RWPE1 (cell line): ENCODE results near the gene PEMT.

ENCODE experiments used
- CTCF ChIA-PET: fragments of 350-600 bp; sonication (Branson Sonifier 250); formaldehyde crosslinking; extraction: SDS; loops from one replicate; lab custom pipeline; 2021; lab: Yijun Ruan, JAX
- POLR2A ChIA-PET: fragments of 400-600 bp; formaldehyde crosslinking; extraction: SDS; loops from one replicate; lab custom pipeline; 2020; ENCODE audit warnings: antibody characterized with exemption; ENCODE audit not compliant: low non-redundant PET; lab: Yijun Ruan, JAX
- DNase-seq: peaks from one replicate; pipeline ENCODE4 v3.0.0; 2012; ENCODE audit warnings: low spot score
- H3K27ac ChIP-seq: fragments of 450-650 bp; 2 replicates; pipeline ENCODE4 v1.5.1; 2017
- CTCF ChIP-seq: fragments of 450-650 bp; conservative IDR thresholded peaks from 2 replicates; pipeline ENCODE4 v1.5.1; 2017; ENCODE audit warnings: low read depth, mild to moderate bottlenecking

Gene PEMT

GRCh38 chr17:17575360-17576251 is 15.9 kb downstream of the PEMT start:
- TF ChIP-seq CTCF = no peak
- ChIA-PET CTCF (interaction anchor here (0.6 kb wide), 3 partner anchors 10 to 639 kb away, joined by 3 to 4 read pairs (median 3); no protein-coding TSS in a partner anchor), POLR2A (no interaction called here)
- H3K27ac ChIP-seq = peak overlapping the region; percentile 91
- DNase-seq = peak; percentile 41

- DNase-seq = no peak
- ChIA-PET CTCF (interaction anchor here (0.9 kb wide), 1 partner anchor 219 kb away, joined by 4 read pairs; no protein-coding TSS in a partner anchor), POLR2A (interaction anchor here (0.7 kb wide), 1 partner anchor 13 kb away, joined by 11 read pairs; no protein-coding TSS in a partner anchor)
- TF ChIP-seq CTCF = no peak
- H3K27ac ChIP-seq = no peak overlapping the region
These were observed 17.6 kb downstream of the PEMT start for GRCh38 chr17:17573912-17574311.

- 0 out of 2 replicates have a peak overlapping the region, but pooled peaks have one; percentile 7 for H3K27ac ChIP-seq
- POLR2A ChIA-PET = no interaction called here
- TF ChIP-seq CTCF = no peak
- no peak for DNase-seq
- CTCF ChIA-PET = interaction anchor here (0.5 to 1.1 kb wide), 3 partner anchors 75 to 334 kb away, joined by 3 to 4 read pairs (median 3); no protein-coding TSS in a partner anchor
These were observed 19.3 kb downstream of the PEMT start for GRCh38 chr17:17572010-17572785.

DNA sequence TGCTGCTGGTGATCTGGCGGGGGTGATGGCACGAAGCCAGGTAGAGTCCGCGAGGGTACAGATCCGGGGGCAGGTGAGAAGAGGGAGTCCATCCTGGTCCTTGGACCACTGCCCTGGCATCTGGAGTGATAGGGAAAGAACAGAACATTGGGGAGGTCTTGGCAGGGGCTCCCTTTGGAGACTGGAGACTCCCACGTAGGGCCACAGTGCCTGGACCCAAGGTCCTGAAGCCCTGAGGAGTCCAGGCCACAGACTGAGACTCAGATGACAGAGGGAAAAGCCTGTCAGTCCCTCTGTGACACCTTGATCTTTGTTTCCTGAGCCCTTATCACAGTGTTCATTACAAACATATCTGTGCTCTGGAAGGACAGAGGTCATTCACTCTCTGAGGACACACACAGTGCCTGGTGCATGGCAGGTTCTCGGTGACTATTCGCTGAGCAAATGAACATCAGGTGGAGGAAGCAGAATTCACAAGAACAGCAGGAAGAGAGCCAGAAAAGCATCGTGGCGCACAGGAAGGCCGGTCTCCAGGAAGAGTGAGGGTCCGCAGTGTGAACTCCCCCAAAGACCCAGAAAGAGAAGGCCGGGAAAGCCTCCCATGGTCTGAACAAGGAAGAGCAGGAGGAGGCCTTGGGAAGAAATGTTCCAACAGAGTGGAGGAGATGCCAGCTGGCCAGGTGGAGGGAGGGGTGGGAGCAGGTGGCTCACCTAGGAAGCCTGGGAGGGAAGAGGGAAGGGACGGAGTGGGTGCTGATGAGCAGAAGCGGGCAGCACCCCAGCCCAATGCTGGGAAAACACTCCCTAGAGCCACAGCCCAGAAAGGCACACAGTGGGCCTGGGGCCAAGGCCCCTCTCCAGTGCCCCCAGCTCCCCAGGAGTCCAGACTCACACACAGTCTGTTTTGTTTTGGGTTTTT is 20.5 kb downstream of the PEMT start:
- ChIA-PET POLR2A (no interaction called here), CTCF (interaction anchor here (0.5 kb wide), 1 partner anchor 333 kb away, joined by 3 read pairs; no protein-coding TSS in a partner anchor)
- H3K27ac ChIP-seq = no peak overlapping the region
- no peak for DNase-seq
- TF ChIP-seq CTCF = no peak

DNA sequence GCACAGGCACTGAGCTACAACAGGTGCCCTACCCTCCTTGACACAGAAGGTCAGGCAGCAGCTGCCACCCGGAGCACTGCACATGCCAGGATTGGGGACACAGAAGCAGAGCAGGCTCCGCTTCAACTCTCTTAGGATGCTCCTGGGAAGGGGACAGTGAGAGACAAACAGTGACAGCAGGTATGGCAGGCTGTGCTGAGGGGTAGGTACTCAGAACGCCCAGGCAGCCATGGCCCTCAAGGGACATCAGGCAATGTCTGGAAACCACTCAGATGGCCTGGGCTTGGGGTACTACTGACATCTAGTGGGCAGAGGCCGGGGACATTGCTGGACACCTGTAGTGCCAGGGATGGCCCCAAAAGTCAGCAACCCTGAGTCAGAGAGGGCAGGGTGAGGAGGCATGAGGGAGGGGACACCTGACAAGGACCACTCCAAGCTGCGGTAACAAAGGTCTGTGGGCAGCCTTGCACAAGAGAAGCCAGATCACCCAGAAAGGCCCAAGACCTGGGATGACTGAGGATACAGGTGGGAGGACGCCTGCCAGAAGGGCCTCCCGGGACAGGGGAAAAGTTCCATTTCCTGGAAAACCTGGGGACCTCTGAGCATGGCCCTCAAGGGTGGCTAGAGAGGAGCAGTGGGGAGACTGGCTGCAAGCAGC is 21.2 kb downstream of the PEMT start:
- TF ChIP-seq CTCF = no peak; the same call in 1 of the 2 replicates
- no peak overlapping the region for H3K27ac ChIP-seq
- ChIA-PET CTCF (interaction anchor here (0.7 to 1.4 kb wide), 2 partner anchors 21 to 204 kb away, joined by 4 read pairs; partner anchors contain the start of gene PEMT), POLR2A (no interaction called here)
- no peak for DNase-seq
